ENCODE results near the gene TBC1D10A. TPM values are rescaled to one million over a fixed set of nuclear protein-coding genes. Genes with fewer than 3 reads are reported as not detected.

The TBC1D10A gene
- total RNA-seq, 2 experiments from 2014 or later, result 37.9 to 41.6 TPM

GRCh38 chr22:30305519-30305905, 21.2 kb downstream of the TBC1D10A start:
- ChIA-PET POLR2A (interaction anchor here (0.7 to 15.7 kb wide), 12 partner anchors 10 to 147 kb away, joined by 3 to 229 read pairs (median 4); partner anchors contain the start of genes CASTOR1, CCDC157, RNF215 and SF3A1), CTCF (interaction anchor here (0.5 to 9.3 kb wide), 3 partner anchors 16 to 197 kb away, joined by 3 to 89 read pairs (median 9); partner anchors contain the start of gene CASTOR1)
- peak; percentile 79 for DNase-seq
- Mint-ChIP-seq H3K4me3 (peak overlapping the region; percentile 78), H3K36me3 (ENCODE audit: low read depth) (peaks cover 58% of the 10 kb centered on the region), H3K27me3 (no peaks in the 10 kb centered on the region), H3K4me1 (peaks cover 94% of the 10 kb centered on the region), H3K9me3 (no peaks in the 10 kb centered on the region), H3K27ac (peak overlapping the region; percentile 96)

DNA sequence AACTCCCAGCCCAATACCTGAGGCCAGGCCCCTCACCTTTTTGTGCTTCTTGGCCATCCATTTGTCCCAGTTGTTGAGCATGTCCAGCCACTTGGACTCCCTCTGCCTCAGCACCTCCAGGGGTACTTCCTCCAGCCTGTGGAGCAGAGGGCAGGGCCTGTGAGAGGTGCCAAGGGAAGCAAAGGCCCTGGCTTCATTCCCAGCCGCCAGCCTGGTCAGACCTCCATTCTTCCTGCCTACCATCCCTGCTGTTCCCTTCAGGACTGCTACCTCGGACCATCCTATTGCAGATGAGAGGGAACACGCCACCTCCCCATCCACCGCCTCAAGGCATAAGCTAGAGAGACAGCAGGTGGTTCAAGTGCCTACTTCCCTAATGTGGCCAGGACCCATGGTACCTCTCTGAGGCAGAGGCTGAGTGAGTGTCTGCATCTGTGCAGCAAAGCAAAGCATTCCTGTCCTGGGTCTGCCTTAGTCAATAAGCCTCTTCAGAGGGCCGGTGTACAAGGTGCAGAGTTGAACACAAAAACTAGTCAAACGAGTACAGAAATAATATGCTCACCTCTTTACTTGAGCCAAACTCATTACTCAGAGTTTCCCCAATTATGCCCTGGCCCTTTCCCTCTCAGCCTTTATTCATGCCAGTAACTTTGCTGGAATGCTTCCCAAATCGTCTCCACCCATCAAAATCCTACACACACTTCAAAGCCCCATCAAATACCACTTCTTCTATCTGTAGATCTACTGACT, 22.1 kb downstream of the TBC1D10A start:
- peak overlapping the region; percentile 96 for H3K27ac Mint-ChIP-seq
- H3K9me3 Mint-ChIP-seq, result no peaks in the 10 kb centered on the region
- H3K27me3 Mint-ChIP-seq, result no peaks in the 10 kb centered on the region
- peak overlapping the region; percentile 78 for H3K4me3 Mint-ChIP-seq
- H3K36me3 Mint-ChIP-seq (ENCODE audit: low read depth), result peaks cover 59% of the 10 kb centered on the region
- ChIA-PET POLR2A (interaction anchor here (0.7 to 15.7 kb wide), 12 partner anchors 8 to 120 kb away, joined by 3 to 229 read pairs (median 4); partner anchors contain the start of genes CASTOR1, CCDC157, RNF215 and SF3A1), CTCF (interaction anchor here (2.5 to 9.3 kb wide), 3 partner anchors 15 to 120 kb away, joined by 9 to 89 read pairs (median 9); partner anchors contain the start of genes CASTOR1 and TBC1D10A)
- DNase-seq, result no peak
- peaks cover 86% of the 10 kb centered on the region for H3K4me1 Mint-ChIP-seq

DNA sequence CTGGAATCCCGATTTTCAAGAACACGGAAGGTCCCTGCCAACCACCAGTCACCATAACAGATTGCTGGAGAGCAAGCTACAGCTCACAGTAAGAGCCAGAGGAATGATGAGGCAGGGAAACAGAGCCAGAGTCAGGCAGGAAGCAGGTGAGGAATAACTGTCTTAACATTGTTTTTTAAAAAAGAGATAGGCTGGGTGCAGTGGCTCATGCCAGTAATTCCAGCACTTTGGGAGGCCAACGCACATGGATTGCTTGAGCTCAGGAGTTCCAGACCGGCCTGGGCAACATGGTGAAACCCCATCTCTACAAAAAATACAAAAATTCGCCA, 24.0 kb downstream of the TBC1D10A start:
- Mint-ChIP-seq H3K9me3 (no peaks in the 10 kb centered on the region), H3K4me1 (peaks cover 67% of the 10 kb centered on the region), H3K36me3 (ENCODE audit: low read depth) (peaks cover 68% of the 10 kb centered on the region), H3K27me3 (no peaks in the 10 kb centered on the region), H3K4me3 (peak overlapping the region; percentile 42), H3K27ac (peak overlapping the region; percentile 87)
- POLR2A ChIA-PET, result interaction anchor here (1.1 to 15.7 kb wide), 7 partner anchors 10 to 53 kb away, joined by 3 to 229 read pairs (median 6); partner anchors contain the start of genes CASTOR1, CCDC157, OSM and SF3A1
- CTCF ChIA-PET, result interaction anchor here (1.4 to 9.3 kb wide), 3 partner anchors 13 to 35 kb away, joined by 3 to 89 read pairs (median 9); partner anchors contain the start of genes CASTOR1 and TBC1D10A
- DNase-seq, result no peak

DNA sequence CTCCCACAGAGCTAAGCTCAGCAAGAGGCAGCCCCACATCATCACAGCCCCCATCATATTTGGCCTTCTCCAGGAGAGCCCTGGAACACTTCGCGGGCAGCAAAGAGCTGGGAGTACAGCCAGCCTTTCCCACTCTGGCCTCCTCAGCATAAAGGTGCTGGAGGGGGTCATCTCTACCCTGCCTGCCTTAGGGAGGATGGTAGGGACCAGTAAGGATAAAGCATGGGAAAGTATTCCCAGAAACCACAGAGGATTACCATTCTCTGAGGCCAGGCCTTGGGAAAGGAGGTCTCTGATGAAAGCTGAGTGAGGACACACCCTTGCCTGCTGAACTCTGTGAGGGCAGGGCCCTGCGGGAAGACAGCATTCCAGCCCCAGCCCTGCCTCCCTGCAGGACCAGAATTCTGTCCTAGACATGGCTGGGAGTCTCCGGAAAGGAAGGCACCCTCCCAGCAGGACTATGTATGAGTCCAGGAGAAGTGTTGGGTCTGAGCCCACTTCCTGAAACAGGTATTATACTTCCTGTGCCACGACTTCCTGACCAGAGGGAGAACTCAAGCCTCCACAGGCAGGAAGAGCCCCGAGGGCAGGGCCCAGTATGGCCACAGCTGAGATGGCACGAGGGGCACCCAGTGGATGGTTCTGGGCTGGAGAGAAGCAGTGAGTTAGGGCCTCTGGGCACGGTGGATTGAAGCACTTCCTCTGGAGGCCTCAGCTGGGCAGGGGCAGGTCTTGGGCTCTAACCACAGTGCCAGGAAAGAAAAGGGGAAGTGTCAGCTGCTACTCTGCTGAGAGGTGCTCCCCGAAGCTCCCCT, 24.5 kb downstream of the TBC1D10A start:
- peak overlapping the region; percentile 42 for H3K4me3 Mint-ChIP-seq
- H3K27ac Mint-ChIP-seq, result peak overlapping the region; percentile 87
- peak; percentile 30 for DNase-seq
- peaks cover 64% of the 10 kb centered on the region for H3K4me1 Mint-ChIP-seq
- CTCF ChIA-PET, result interaction anchor here (3.6 to 9.3 kb wide), 2 partner anchors 13 to 24 kb away, joined by 9 to 89 read pairs; partner anchors contain the start of genes CASTOR1 and TBC1D10A
- no peaks in the 10 kb centered on the region for H3K9me3 Mint-ChIP-seq
- no peaks in the 10 kb centered on the region for H3K27me3 Mint-ChIP-seq
- H3K36me3 Mint-ChIP-seq (ENCODE audit: low read depth), result peaks cover 69% of the 10 kb centered on the region
- POLR2A ChIA-PET, result interaction anchor here (1.1 to 15.7 kb wide), 9 partner anchors 10 to 54 kb away, joined by 3 to 229 read pairs (median 4); partner anchors contain the start of genes CASTOR1, CCDC157, SF3A1 and TBC1D10A

DNA sequence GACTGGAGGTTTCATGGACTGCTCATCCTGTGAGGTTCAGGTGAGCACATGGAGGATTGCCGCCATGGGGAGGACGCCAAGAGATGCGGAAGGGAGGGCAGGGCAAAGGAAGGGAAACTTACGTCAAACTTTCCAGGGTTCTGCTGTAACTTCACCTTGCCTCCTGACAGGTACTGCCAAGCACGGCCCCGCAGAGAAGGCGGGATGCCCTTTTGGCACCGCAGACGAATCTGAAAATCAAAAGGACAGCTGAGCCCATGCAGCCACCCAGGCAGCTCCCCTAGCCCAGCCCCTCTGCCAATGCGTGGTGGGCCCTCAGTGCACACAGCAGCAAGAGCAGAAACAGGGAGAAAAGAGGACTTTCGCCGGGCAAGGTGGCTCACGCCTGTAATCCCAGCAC, 27.4 kb downstream of the TBC1D10A start:
- DNase-seq, result no peak
- Mint-ChIP-seq H3K27me3 (no peaks in the 10 kb centered on the region), H3K27ac (no peak overlapping the region), H3K4me3 (no peak overlapping the region), H3K36me3 (ENCODE audit: low read depth) (peaks cover 68% of the 10 kb centered on the region), H3K9me3 (no peaks in the 10 kb centered on the region), H3K4me1 (peaks cover 44% of the 10 kb centered on the region)
- ChIA-PET CTCF (interaction anchor here (2.2 kb wide), 1 partner anchor 11 kb away, joined by 10 read pairs; no protein-coding TSS in a partner anchor), POLR2A (interaction anchor here (5.7 kb wide), 1 partner anchor 9 kb away, joined by 56 read pairs; the partner anchor contains the start of gene CASTOR1)

- peaks cover 33% of the 10 kb centered on the region for H3K4me1 Mint-ChIP-seq
- CTCF ChIA-PET, result interaction anchor here (2.2 kb wide), 1 partner anchor 10 kb away, joined by 10 read pairs; no protein-coding TSS in a partner anchor
Observed at GRCh38 chr22:30297991-30298701, 28.6 kb downstream of the TBC1D10A start.

DNA sequence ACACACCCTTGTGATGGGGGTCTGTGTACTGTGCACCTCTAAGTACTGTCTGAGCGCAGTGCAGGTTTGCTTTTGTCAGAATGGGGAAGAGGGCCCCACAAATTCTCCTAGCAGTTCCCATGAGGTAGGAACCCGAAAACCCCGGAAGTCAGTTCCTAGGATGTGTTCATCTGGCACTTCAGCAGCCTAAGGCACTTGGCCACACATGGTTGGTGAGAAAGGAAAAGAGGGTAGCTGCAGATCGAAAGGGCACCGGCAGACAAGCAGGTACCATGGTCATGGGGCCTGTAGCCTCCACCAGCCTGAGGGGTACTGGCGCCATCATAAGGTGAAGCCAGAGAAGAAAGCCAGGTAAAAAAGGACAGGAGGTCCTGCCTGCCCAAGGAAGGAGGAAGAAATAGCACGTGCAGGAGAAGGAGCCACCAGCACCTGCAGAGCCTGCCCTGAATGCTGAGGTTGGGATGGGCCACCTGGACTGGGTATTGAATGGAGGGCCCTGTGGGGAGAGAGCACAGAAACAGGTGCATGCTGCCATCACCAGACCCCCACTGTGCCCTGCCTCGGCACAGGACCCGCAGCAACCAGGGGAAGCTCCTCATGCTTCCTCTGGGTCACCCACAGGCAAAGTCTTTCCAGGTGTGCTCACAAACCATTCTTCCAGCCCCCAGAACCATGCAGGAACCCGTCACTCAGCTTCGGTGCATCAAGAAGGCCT, 29.3 kb downstream of the TBC1D10A start:
- Mint-ChIP-seq H3K9me3 (no peaks in the 10 kb centered on the region), H3K4me1 (peaks cover 25% of the 10 kb centered on the region), H3K27me3 (no peaks in the 10 kb centered on the region), H3K27ac (peak overlapping the region; percentile 54), H3K4me3 (no peak overlapping the region), H3K36me3 (ENCODE audit: low read depth) (peaks cover 66% of the 10 kb centered on the region)
- ChIA-PET POLR2A (interaction anchor here (1.2 to 5.7 kb wide), 3 partner anchors 7 to 29 kb away, joined by 4 to 56 read pairs (median 4); partner anchors contain the start of genes CASTOR1 and TBC1D10A), CTCF (interaction anchor here (2.2 kb wide), 1 partner anchor 9 kb away, joined by 10 read pairs; no protein-coding TSS in a partner anchor)
- DNase-seq, result no peak

More at GRCh38 chr22:30297991-30298701, 28.6 kb downstream of the TBC1D10A start:
- H3K27ac Mint-ChIP-seq, result peak overlapping the region; percentile 25
- H3K36me3 Mint-ChIP-seq (ENCODE audit: low read depth), result peaks cover 69% of the 10 kb centered on the region
- POLR2A ChIA-PET, result interaction anchor here (1.2 to 5.7 kb wide), 3 partner anchors 8 to 29 kb away, joined by 4 to 56 read pairs (median 4); partner anchors contain the start of genes CASTOR1 and TBC1D10A
- H3K27me3 Mint-ChIP-seq, result no peaks in the 10 kb centered on the region
- DNase-seq, result no peak
- no peaks in the 10 kb centered on the region for H3K9me3 Mint-ChIP-seq
- H3K4me3 Mint-ChIP-seq, result no peak overlapping the region

DNA sequence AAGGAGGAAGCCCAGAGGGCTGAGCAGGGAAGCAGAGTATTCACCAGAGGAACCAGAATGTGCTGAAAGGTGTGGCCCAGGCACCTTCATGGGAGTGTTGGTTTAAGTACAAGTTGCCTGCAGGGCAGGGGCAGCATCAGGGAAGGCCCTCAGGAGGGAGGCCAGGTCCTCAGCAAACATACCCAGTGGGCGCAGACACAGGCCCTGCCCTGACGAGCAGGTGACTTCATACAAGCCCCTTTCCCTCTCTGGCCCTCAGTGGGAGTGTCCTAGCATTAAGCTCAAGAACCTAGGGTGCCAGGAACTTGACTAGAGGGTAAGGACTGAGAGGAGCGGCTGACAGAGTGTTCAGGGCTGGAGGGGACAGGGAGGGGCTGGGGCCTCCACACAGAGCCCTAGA, 29.9 kb downstream of the TBC1D10A start:
- H3K36me3 Mint-ChIP-seq (ENCODE audit: low read depth), result peaks cover 60% of the 10 kb centered on the region
- H3K27me3 Mint-ChIP-seq, result no peaks in the 10 kb centered on the region
- no peak for DNase-seq
- H3K4me3 Mint-ChIP-seq, result no peak overlapping the region
- POLR2A ChIA-PET, result interaction anchor here (1.5 kb wide), 2 partner anchors 8 to 31 kb away, joined by 5 to 7 read pairs; no protein-coding TSS in a partner anchor
- H3K27ac Mint-ChIP-seq, result peak overlapping the region; percentile 54
- CTCF ChIA-PET, result interaction anchor here (0.7 kb wide), 1 partner anchor 9 kb away, joined by 3 read pairs; no protein-coding TSS in a partner anchor
- peaks cover 19% of the 10 kb centered on the region for H3K4me1 Mint-ChIP-seq
- H3K9me3 Mint-ChIP-seq, result no peaks in the 10 kb centered on the region

- Mint-ChIP-seq H3K9me3 (no peaks in the 10 kb centered on the region), H3K4me3 (no peak overlapping the region), H3K27ac (peak overlapping the region; percentile 54), H3K4me1 (peaks cover 18% of the 10 kb centered on the region), H3K27me3 (no peaks in the 10 kb centered on the region), H3K36me3 (ENCODE audit: low read depth) (peaks cover 58% of the 10 kb centered on the region)
- no peak for DNase-seq
- ChIA-PET POLR2A (interaction anchor here (0.7 to 1.5 kb wide), 3 partner anchors 9 to 32 kb away, joined by 3 to 7 read pairs (median 5); no protein-coding TSS in a partner anchor), CTCF (interaction anchor here (0.7 kb wide), 1 partner anchor 8 kb away, joined by 3 read pairs; no protein-coding TSS in a partner anchor)
Observed at GRCh38 chr22:30296324-30296723, 30.4 kb downstream of the TBC1D10A start.

DNA sequence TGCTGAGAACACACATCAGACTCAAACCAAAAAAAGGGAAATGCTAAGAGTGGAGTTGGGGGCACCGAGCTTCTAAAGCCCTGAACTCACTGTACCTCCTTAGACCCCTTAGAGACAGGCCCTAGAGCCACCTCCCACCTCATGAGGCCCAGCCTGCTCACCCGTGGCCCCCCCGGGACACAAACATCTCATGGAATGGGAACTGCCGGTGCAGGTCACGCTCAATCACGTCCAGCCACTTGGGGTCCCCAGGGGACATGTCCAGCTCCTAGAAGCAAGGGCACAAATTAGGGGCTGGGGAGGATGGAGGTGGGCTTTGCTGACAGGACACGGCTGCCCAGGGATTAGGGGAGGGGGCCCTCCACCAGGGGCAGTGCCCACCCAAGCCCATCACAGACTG, 31.2 kb downstream of the TBC1D10A start:
- H3K9me3 Mint-ChIP-seq, result no peaks in the 10 kb centered on the region
- H3K27me3 Mint-ChIP-seq, result no peaks in the 10 kb centered on the region
- CTCF ChIA-PET, result no interaction called here
- no peak overlapping the region for H3K27ac Mint-ChIP-seq
- peaks cover 21% of the 10 kb centered on the region for H3K4me1 Mint-ChIP-seq
- no peak for DNase-seq
- H3K36me3 Mint-ChIP-seq (ENCODE audit: low read depth), result peaks cover 51% of the 10 kb centered on the region
- POLR2A ChIA-PET, result interaction anchor here (0.7 to 1.5 kb wide), 3 partner anchors 10 to 32 kb away, joined by 3 to 7 read pairs (median 5); no protein-coding TSS in a partner anchor
- H3K4me3 Mint-ChIP-seq, result no peak overlapping the region

- ChIA-PET CTCF (no interaction called here), POLR2A (interaction anchor here (0.8 kb wide), 1 partner anchor 61 kb away, joined by 3 read pairs; no protein-coding TSS in a partner anchor)
- Mint-ChIP-seq H3K27me3 (no peaks in the 10 kb centered on the region), H3K36me3 (ENCODE audit: low read depth) (peaks cover 48% of the 10 kb centered on the region), H3K4me1 (peaks cover 28% of the 10 kb centered on the region), H3K27ac (no peak overlapping the region), H3K4me3 (no peak overlapping the region), H3K9me3 (no peaks in the 10 kb centered on the region)
- DNase-seq, result no peak
Observed at GRCh38 chr22:30294830-30295229, 31.9 kb downstream of the TBC1D10A start.

All from activated CD4-positive, alpha-beta memory T cell treated with anti-CD3 and anti-CD28 coated beads, Interleukin-2, amount 10 ng/mL, durations not matched to agents 7 days and 5 days (primary cell).